ENCODE data around the gene NIPAL4.

DNA sequence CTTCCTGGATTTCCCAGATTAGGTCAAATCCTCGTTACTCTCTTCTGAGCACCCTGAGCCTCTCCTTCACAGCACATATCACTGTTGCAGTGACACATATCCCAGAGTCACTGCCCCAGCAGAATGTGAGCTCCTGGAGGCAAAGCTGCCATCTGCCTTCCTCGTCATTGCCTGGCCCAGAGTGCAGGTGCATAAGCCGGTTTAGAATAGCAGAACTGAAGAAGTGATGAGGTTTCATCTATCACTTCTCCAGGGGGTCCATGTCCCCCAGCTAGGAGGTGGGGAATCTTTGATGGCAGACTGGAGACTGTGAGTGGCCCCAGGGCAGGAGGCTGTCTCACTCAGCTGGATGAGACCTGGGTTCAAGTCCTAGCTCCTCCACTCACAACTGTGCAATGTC, 25.8 kb downstream of the NIPAL4 start:
- TF ChIP-seq, protein P1, sequence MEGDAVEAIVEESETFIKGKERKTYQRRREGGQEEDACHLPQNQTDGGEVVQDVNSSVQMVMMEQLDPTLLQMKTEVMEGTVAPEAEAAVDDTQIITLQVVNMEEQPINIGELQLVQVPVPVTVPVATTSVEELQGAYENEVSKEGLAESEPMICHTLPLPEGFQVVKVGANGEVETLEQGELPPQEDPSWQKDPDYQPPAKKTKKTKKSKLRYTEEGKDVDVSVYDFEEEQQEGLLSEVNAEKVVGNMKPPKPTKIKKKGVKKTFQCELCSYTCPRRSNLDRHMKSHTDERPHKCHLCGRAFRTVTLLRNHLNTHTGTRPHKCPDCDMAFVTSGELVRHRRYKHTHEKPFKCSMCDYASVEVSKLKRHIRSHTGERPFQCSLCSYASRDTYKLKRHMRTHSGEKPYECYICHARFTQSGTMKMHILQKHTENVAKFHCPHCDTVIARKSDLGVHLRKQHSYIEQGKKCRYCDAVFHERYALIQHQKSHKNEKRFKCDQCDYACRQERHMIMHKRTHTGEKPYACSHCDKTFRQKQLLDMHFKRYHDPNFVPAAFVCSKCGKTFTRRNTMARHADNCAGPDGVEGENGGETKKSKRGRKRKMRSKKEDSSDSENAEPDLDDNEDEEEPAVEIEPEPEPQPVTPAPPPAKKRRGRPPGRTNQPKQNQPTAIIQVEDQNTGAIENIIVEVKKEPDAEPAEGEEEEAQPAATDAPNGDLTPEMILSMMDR (IDR thresholded peaks at IDR 0.05) = no peak
- TF ChIP-seq EP300 (IDR thresholded peaks at IDR 0.05) (no peak), POLR2A (IDR thresholded peaks at IDR 0.05) (no peak)

Measured in stomach (tissue), 4 donors.